ENCODE data around the gene TRPM4.

TRPM4 gene

GRCh38 chr19:49148044-49148682, 9.4 kb upstream of the TRPM4 start:
- H3K4me3 ChIP-seq (ENCODE audit: low read depth, low read length) = no peak overlapping the region
- no peak for TF ChIP-seq CTCF (IDR thresholded peaks at IDR 0.05; ENCODE audit: low read depth, low read length, missing control alignments)
- in situ Hi-C loops (cut with HindIII; ENCODE audit: low sequenced_read_pairs) = no loop called here
- DNase-seq (ENCODE audit: low read depth) = no peak

GRCh38 chr19:49148784-49149651, 8.6 kb upstream of the TRPM4 start:
- peak overlapping the region; percentile 62 for H3K4me3 ChIP-seq (ENCODE audit: low read depth, low read length)
- in situ Hi-C loops (cut with HindIII; ENCODE audit: low sequenced_read_pairs) = no loop called here
- no peak for TF ChIP-seq CTCF (IDR thresholded peaks at IDR 0.05; ENCODE audit: low read depth, low read length, missing control alignments)
- peak; percentile 73 for DNase-seq (ENCODE audit: low read depth)

- peak; percentile 74 for DNase-seq (ENCODE audit: low read depth)
- in situ Hi-C loops (cut with HindIII; ENCODE audit: low sequenced_read_pairs) = no loop called here
- H3K4me3 ChIP-seq (ENCODE audit: low read depth, low read length) = peak overlapping the region; percentile 62
- no peak for TF ChIP-seq CTCF (IDR thresholded peaks at IDR 0.05; ENCODE audit: low read depth, low read length, missing control alignments)
Measured at GRCh38 chr19:49149652-49150105, 7.9 kb upstream of the TRPM4 start.

GRCh38 chr19:49150106-49150943, 7.3 kb upstream of the TRPM4 start:
- TF ChIP-seq CTCF (IDR thresholded peaks at IDR 0.05; ENCODE audit: low read depth, low read length, missing control alignments) = no peak
- in situ Hi-C loops (cut with HindIII; ENCODE audit: low sequenced_read_pairs) = no loop called here
- DNase-seq (ENCODE audit: low read depth) = no peak
- peak overlapping the region; percentile 62 for H3K4me3 ChIP-seq (ENCODE audit: low read depth, low read length)

GRCh38 chr19:49150944-49151243, 6.7 kb upstream of the TRPM4 start:
- DNase-seq (ENCODE audit: low read depth) = no peak
- H3K4me3 ChIP-seq (ENCODE audit: low read depth, low read length) = peak overlapping the region; percentile 62
- TF ChIP-seq CTCF (IDR thresholded peaks at IDR 0.05; ENCODE audit: low read depth, low read length, missing control alignments) = no peak
- in situ Hi-C loops (cut with HindIII; ENCODE audit: low sequenced_read_pairs) = no loop called here
